GM18520 (cell line): ENCODE measurements around the gene BCL7A.
"Not testable (repeated sequence)": the region's sequence is repeated elsewhere in the genome, so short reads cannot be mapped to it uniquely, and the experiment has no call there.

Source experiments
- ATAC-seq: cut with Tn5 transposase; IDR thresholded peaks from one replicate; pipeline ENCODE4 v1.9.1; 2021; ENCODE audit not compliant: unreplicated experiment

BCL7A gene

DNA sequence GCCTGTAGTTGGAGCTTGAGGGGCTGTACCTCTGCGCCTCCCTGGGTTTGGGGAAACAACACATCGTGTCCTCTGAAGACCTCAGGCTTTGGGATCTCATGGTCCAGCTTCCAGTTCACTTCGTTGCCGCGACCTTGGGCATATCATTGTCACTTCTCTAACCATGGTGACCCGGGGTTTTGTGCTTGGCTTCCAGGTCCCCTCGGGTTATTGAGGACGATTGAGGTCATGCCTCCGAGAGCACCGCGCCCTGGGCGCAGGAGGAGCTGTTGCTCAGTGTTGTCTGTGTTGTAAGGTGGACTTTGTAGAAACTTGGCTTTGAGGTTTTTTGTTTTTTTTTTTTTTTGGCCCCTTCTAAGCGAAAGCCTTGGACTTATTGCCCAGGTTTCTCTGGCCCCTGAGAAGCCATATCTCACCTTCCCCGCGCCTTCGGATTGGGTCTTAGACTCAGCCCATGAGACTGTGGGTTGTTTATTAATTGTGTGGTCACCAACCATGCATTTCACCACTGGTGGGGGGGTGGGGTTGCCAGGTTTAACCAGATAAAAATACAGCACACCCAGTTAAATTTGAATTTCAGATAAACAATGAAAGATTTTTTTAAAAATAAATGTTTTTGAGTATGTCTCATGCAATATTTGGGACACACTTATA is 2.6 kb downstream of the BCL7A start:
- no peak for ATAC-seq

GRCh38 chr12:122026706-122027333 is 5.1 kb downstream of the BCL7A start:
- ATAC-seq: no peak

DNA sequence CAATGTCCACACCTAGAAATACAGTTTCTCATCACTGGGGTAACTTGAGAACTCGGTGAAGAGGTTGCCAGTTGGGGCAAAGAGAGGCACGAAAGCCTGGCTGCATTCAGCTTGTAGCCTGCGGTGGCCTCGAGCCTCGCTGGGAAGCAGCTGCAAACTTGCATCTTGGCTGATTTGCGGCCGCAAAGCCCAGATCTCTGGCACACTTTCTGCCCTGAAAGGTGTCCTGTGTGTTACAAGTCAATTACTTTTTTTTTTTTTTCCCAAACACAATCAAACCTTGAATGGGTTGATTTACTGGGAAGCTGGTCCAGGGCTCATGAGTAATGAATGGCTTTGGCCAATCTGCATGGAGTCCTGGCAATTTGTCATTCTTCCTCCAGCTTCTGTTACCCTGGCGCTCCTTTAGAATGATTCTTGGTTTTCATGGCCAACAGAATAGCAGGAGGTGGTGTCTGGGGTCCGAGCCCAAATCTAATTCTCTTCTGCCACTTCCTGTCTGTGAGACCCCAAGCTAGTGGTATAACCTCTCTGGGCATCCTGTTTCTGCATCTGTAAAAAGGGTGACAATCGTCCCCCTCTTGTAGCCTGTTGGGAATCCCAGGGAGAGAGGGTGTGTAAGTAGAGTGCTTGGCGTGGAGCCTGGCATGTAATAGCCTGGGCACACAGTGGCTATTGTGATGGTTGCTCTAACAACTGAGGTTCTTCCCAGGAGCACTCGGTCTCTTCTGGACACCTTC is 6.7 kb downstream of the BCL7A start:
- no peak for ATAC-seq

- ATAC-seq: no peak
These were observed 7.3 kb downstream of the BCL7A start for GRCh38 chr12:122028905-122029560.

DNA sequence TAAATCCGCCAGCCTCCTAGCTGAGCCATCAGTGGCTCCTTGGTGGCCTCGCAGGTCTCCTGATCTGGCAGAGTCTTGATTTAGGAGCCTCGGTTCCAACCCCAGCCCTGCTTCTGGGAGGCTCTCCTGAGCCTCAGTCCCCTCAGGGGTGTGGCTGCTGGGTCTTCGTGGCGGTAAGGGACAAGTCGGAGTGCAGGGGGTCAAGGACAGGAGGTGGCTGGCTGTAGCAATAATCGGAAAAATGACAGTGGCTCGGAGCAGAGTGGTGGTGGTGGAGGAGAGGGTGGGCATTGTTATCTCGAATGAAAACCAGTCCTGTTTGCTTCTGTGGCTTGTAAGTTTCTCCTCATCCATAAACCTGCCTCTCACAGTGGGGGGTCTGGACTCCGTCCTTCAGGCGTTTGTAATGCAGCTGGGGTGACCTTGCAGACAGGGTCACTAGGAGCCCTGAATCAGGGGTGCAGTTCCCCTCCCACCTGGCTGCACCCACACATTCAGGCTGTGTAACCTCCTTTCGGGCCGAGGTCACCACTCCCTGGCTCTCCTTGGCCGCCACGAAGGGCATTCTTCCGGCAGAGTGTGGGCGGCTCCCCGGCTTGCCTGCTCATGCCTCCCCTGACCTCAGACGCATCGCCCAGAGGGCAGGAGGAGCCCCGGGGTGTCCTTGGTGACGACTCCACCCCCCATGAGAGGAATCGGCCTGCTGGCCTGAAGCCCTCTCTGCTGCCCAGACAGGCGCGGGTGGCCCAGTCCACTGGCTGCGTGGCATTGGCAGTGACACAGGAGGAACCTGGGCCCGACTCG is 8.1 kb downstream of the BCL7A start:
- no peak for ATAC-seq

- no peak for ATAC-seq
These were observed 8.8 kb downstream of the BCL7A start for GRCh38 chr12:122030424-122031035.

- no peak for ATAC-seq
These were observed 9.9 kb downstream of the BCL7A start for GRCh38 chr12:122031342-122032216.

DNA sequence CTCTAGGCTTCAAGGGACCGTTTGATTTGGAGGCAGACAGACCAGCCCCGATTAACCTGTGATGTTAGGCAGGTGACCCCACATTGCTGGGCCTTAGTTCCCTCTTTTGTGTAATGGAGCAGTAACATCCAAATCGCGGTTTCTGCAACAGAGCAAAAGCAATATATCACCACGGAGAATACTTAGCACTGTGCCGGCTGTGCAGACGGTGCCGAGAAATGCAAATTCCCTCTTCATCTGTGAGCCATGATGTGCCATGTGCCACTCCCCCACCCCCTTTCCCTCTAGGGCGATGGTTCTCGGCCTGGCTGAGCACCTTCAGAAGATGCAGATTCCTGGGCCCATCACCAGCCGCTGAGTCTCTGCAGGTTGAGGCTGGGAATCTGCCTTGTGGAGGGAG is 10.9 kb downstream of the BCL7A start:
- ATAC-seq: no peak

DNA sequence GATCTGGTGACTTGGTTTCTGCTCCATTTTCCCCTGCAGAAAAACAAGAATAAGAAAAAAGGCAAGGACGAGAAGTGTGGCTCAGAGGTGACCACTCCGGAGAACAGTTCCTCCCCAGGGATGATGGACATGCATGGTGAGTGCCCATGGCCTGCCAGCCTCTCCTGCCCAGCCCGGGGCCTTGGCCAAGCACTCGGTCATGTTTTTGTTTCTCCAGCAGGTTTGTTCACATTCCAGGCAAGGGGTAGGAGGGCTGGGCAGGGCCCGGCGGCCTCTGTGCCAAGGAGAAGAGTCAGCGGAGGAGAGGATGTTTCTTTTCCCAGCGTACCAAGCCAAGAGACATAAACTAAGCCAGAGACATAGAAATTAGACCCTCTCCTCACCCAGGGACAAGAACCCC is 13.6 kb downstream of the BCL7A start:
- no peak for ATAC-seq

DNA sequence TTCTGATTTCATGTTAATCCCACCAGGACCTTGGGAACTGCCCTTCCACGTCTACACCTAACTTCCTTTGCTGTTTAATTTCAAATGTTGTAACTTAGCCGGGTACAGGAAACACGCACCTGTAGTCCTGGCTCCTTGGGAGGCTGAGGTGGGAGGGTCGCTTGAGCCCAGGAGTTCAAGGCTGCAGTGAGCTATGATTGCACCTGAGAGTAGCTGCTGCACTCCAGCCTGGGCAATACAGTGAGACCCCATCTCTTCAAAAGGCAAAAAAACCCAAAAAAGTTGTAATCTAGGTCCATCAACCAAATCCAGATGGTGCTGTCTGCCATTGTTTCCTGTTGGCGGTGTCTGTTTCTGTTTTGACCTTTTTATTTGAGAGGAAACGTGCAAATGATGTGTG is 14.5 kb downstream of the BCL7A start:
- no peak for ATAC-seq

DNA sequence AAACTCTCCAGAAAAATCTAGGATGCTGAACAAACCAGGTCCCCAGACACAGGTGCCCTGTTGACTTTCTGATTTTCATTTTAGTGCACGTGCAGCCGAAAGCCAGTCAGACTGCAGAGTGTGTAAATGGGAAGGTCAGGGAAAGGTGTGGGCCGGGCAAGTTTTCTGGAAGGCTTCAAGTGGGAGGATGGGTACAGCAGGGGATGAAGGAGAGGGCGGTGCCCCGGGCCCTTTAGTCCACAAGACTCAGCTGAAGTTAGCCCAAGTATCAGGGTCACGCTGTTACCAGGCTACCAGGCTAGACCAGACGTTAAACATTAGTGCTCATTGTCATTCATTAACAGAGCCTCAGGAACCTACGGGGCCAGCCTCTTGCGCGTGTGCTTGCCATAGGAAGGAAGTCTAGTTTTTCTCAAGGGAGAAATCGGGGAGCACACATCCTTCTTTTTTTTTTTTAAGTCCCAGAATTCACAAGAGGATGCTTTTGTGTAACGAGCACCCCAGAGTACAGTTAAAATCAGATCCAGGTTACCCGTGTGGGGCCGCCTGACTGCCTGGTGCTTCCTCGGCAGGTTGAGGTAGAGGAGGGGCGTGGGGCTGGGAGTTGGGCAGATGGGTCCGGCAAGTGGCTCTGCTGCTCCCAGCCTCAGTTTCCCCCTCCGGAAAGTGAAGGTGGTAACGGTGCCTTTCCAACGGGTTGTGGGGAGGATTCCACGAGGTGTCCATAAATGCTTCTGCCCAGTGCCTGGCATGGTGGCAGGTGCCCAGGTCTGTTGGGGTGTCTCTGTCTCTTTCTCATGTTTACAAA is 19.1 kb downstream of the BCL7A start:
- no peak for ATAC-seq

GRCh38 chr12:122041458-122041857 is 19.8 kb downstream of the BCL7A start:
- not testable (repeated sequence) for ATAC-seq

DNA sequence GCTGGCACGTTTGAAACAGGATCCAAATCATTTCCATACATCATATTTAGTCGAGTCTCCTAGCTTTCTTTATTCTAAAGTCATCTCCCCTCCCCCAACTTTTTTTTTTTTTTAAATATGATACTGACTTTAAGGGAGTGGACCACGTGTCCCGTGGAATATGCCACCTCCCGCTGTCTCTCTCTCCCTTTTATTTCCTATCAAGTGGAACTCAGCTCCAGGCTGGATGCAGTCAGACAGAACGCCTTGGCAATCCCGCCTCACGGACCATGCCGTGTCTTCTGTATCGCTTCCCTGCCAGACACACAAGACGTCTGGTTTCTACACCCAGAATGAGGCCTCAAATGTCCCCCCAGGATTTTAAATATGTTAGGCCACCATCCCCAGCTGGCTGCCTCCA is 21.2 kb downstream of the BCL7A start:
- no peak for ATAC-seq

GRCh38 chr12:122043476-122043875 is 21.8 kb downstream of the BCL7A start:
- ATAC-seq: no peak

- no peak for ATAC-seq
These were observed 23.6 kb downstream of the BCL7A start for GRCh38 chr12:122045262-122045661.

DNA sequence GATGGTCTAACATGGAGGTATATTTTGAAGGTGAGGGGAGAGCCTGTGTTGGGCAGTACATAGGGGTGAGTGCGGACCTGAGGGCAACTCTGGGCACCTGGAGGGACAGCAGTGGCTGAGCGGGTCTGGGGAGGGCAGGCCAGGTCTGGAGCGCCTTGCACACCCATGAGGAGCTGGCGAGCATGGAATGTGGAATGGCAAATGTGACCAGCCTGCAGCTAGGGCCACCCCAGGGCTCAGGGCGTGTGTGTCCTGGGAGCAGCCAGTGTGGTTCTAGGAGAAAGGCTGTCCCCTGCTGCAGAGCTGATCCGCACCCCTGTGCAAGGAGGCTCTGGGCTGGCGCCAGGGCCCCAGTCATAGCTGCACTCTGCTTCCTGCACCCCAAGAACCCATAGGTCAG is 24.5 kb downstream of the BCL7A start:
- ATAC-seq: no peak

GRCh38 chr12:122048151-122048550 is 26.5 kb downstream of the BCL7A start:
- ATAC-seq: no peak

- ATAC-seq: no peak
These were observed 28.1 kb downstream of the BCL7A start for GRCh38 chr12:122049827-122050226.

DNA sequence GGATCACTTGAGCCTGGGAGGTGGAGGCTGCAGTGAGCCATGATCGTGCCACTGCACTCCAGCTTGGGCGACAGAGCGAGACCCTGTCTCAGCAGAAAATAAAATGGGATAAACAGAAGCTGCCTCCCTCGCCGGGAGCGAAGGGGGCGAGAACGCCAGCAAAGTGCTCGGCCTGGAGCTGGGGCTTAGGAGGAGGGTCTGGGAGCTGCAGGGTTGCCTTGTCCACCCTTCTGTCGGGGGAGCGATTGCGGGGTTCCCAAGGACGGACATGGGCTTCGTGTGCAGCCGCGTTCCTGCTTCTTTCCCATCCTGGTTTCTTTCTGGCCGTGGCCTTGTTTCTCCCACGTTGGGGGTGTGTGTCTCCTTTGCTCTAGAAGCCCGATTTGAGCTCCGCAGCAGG is 29.0 kb downstream of the BCL7A start:
- no peak for ATAC-seq
